K562 (cell line): ENCODE data around the gene MT2A. TPM values are rescaled to one million over a fixed set of nuclear protein-coding genes. Genes with fewer than 3 reads are reported as not detected.

Experiments
- CHD7 ChIP-seq: fragments of 200-600 bp; sonication (generic); IDR thresholded peaks from one replicate; pipeline ENCODE4 v1.6.1; 2012; ENCODE audit warnings: mild to moderate bottlenecking, low read depth, low read length, inconsistent platforms
- ESRRB ChIP-seq: fragments of 250-450 bp; sonication (Bioruptor Pico); IDR thresholded peaks from 2 replicates; pipeline ENCODE4 v1.5.0; 2020; ENCODE audit warnings: mild to moderate bottlenecking, moderate library complexity, borderline replicate concordance
- HOMEZ ChIP-seq: fragments of 250-450 bp; sonication (Bioruptor Pico); IDR thresholded peaks from 2 replicates; pipeline ENCODE4 v1.4.0; 2020; ENCODE audit warnings: mild to moderate bottlenecking, moderate library complexity
- KAT7 ChIP-seq: sonication (generic); formaldehyde crosslinking; IDR thresholded peaks from 2 replicates; pipeline ENCODE4 v1.8.0; 2022; ENCODE audit warnings: missing genetic modification reagents, mild to moderate bottlenecking, borderline replicate concordance
- MAFF ChIP-seq: IDR thresholded peaks from 2 replicates; pipeline ENCODE4 v1.6.1; 2012; ENCODE audit warnings: low read length, improper control_type of control experiment
- NFATC3 ChIP-seq: fragments of 450-650 bp; IDR thresholded peaks from 2 replicates; pipeline ENCODE4 v1.6.1; 2017; ENCODE audit warnings: mild to moderate bottlenecking
- SNRNP70 ChIP-seq: fragments of 200-400 bp; formaldehyde crosslinking; optimal IDR thresholded peaks from 2 replicates; pipeline ENCODE3; 2017; ENCODE audit warnings: low read depth, low read length
- THRA ChIP-seq: fragments of 450-650 bp; IDR thresholded peaks from 2 replicates; pipeline ENCODE4 v1.6.1; 2017; ENCODE audit warnings: mild to moderate bottlenecking, moderate library complexity
- ZBTB5 ChIP-seq: fragments of 450-650 bp; IDR thresholded peaks from 2 replicates; pipeline ENCODE4 v1.6.1; 2017; ENCODE audit warnings: antibody characterized with exemption
- ZNF699 ChIP-seq: fragments of 250-450 bp; sonication (Bioruptor Pico); IDR thresholded peaks from 2 replicates; pipeline ENCODE4 v1.8.0; 2021; ENCODE audit warnings: mild to moderate bottlenecking, moderate library complexity; ENCODE audit not compliant: insufficient replicate concordance
- polyA plus RNA-seq, 8 experiments: library from polyadenylated mRNA; depleted of rRNA in 4 of 8; stranded (reverse) in 5 of 8; unstranded in 3 of 8; fragments of >200 nt; fragmentation: Nextera tagmentation in 2 of 8; fragmentation: Illumina TruSeq in 1 of 8; extraction: Ambion mirVana in 2 of 8; extraction: Trizol in 1 of 8; gene quantifications; 2 replicates each; pipeline versions ENCODE4 v1.2.1 to v1.2.3, GENCODE V29; 2011 to 2014; ENCODE audit warnings: inconsistent platforms in 1 of 8, missing spikeins in 1 of 8
- total RNA-seq, 7 experiments: library from RNA; depleted of rRNA in 6 of 7; stranded (reverse); fragments of >200 nt in 6 of 7; fragmentation: Illumina TruSeq in 2 of 7; extraction: Trizol in 2 of 7; gene quantifications; 2 replicates each; pipeline versions ENCODE4 v1.2.1 to v1.2.3, GENCODE V29; 2011 to 2021; ENCODE audit warnings: low replicate concordance in 1 of 7

MT2A gene
- total and polyA plus RNA-seq, 9 of the 15 experiments (the other 6 are each of a cell fraction or from before 2014, with no cell fraction given), result 2.0 to 16.9 (median 8.5) TPM

GRCh38 chr16:56608043-56608875 is at the start of gene MT2A (continued):
- TF ChIP-seq CHD7 (no peak), ZNF699 (CRISPR knock-in tag) (no peak), NFATC3 (no peak), HOMEZ (CRISPR knock-in tag) (no peak), THRA (no peak), KAT7 (CRISPR knock-in tag) (0 out of 2 replicates have a peak, but pooled peaks have one; percentile 7), ESRRB (CRISPR knock-in tag) (no peak), MAFF (no peak), SNRNP70 (no peak), ZBTB5 (no peak)
